Stimulated activated CD8-positive, alpha-beta memory T cell treated with anti-CD3 and anti-CD28 coated beads, Interleukin-15, amount 100 ng/mL, for 4 hours (primary cell): ENCODE measurements around the gene GRK5.
"Not testable (repeated sequence)": the region's sequence is repeated elsewhere in the genome, so short reads cannot be mapped to it uniquely, and the experiment has no call there.

Source experiments
- DNase-seq, 2 donors: peaks; one replicate each; pipeline ENCODE4 v3.0.0-alpha.2; 2020; ENCODE audit warnings: low read depth in 2 of 2

GRK5 gene

DNA sequence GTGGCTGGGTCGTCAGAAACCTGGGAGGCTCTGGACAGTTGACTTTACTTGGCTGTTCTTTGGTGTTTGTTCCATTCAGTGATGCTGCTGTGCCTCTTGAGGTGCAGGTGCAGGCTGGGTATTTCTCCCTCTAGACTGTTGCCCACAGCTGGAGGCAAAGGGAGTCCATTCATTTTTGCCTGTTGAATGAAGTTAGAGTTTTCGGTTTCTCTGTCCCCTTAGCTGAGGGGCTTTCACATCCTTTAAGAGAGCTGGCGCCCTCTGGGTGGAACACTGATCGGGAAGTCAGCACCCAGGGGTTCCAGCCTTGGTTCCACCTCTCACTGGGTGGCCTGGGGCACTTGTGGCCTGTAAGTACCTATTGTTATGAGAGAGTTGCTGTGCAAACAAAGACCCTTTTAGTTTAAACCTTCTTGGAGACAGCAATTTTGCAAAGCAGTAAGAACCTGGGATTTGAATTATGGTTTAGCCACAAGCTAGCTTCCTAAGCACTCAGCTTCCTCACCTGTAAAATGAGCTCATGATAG is 67.2 kb downstream of the GRK5 start:
- no peak for DNase-seq

DNA sequence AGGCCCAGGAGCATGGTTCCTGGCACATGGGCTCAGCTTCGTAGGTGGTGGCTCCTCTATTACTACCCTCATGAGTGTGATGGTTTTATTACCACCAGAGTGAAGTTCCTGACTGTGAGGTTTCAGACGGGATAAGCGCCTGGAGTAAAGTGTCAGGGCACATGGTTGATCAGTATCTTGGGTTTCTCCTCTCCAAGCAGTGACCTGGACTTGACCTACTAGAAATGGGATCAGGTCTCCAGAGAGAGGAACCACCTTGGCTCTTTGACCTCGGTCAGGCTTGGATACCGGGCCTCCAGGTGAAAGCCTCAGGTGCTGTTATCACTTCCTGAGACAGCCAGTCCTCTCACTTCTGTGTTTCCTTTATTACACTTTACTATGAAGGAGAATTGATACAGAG is 67.7 kb downstream of the GRK5 start:
- DNase-seq: no peak

DNA sequence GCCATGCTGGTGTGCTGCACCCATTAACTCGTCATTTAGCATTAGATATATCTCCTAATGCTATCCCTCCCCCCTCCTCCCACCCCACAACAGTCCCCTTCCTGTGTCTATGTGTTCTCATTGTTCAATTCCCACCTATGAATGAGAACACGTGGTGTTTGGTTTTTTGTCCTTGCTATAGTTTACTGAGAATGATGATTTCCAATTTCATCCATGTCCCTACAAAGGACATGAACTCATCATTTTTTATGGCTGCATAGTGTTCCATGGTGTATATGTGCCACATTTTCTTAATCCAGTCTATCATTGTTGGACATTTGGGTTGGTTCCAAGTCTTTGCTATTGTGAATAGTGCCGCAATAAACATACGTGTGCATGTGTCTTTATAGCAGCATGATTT is 68.8 kb downstream of the GRK5 start:
- not testable (repeated sequence) for DNase-seq

DNA sequence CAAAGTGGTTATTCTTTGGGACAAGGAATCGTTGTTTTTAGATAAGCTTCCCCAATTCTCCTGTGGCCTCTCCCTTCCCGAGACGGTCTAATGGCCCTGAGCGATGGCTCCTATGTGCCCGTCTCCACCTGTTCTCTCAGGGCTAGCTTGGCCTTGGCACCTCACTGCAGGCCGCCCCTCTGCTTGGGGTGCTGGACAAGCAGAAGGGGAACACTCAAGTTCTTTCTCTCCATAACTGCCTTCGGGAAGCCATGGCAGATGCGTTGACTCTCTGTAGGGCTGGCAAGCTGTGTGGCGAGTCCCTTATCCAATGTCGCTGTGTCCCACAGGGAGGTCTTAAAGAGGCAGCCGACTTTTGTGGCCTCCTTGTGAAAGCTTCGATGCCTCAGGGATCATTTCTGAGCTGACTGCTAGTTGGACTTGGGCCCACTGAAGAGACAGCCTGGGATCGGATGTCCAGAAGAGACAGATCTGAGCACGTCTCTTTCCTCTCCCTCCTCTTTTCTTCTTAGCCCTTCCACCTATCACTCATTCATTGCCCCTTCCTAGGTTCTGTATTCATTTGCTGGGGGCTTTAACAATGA is 70.8 kb downstream of the GRK5 start:
- DNase-seq: no peak

DNA sequence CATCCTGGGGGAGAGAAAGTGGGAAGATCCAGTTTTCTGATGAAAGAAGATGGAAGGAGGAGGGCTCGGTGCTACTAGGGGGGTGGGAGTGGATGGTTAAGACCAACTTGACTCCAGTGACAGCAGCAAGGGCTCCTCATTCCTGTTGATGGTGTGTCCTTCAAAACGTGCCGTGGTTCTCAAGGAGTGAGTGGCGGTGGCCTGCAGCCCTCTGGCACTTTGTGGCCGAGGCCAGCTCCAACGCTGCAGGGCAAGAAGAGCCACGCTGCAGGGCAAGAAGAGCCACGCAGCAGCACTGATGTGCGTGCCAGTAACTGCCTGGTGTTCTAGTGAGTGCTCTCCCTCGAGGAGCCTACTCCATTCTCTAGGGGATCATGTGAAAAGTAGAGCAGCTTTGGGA is 72.1 kb downstream of the GRK5 start:
- DNase-seq: no peak

DNA sequence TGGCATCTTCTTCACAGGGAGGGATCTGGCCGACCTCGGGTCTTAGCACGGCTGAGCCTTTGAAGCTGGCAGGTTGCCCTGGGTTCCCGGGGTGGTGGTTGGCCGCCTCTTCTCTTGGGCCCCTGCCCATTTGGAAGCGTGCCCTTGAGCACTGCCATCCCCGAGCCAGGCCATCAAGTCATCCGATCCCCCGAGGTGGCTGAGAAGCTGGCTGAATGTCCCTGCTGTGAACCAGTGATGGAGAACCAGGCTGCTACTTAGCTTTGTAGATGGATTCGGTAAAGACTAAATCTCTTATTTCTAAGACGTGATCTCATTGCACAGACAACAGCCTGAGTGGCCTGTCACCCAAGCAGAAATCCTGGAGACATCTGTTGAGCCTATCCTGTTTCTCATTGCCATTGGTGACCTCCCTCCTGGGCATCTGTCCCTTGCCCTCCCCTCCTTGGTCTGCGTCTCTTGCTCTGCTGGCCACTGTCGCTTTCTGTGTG is 74.3 kb downstream of the GRK5 start:
- DNase-seq: no peak

DNA sequence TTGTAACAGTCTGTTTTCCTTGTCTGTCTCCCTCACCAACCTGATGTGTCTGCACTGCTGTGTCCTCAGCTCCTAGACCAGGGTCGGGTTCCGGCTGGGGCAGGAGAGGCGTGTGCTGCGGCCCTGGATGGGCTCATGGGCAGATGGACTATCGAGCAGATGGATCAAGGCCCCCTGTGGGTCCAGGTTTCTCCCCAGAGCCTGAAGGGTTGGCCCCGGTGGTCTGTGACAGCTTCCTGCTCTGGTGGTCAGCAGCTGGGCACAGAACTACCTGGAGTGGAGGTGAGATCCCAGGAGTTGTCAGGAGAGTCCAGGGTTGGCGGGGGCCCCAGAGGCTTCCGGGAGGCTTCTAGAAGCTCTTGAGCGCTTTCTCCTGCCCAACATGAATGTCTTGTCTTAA is 75.1 kb downstream of the GRK5 start:
- DNase-seq: no peak

DNA sequence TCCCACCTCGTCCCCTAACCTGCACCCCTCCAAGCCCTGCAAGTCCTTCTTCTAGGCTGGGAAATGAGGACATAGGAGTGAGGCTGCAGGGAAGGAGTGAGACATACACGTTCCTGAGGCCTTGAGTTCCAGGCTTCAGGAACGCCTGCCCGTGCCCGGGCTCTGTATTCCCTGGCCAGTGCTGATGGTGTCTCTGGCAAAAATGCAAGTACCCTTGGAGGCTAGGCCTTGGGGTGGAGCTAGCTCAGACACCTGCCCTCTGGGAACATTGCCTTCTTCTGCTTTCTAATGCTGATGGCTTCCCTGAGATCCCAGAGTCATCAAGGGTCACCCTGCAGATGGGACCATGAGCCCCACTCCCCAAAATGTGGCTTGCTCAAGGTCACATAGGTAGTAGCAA is 76.0 kb downstream of the GRK5 start:
- DNase-seq: no peak

DNA sequence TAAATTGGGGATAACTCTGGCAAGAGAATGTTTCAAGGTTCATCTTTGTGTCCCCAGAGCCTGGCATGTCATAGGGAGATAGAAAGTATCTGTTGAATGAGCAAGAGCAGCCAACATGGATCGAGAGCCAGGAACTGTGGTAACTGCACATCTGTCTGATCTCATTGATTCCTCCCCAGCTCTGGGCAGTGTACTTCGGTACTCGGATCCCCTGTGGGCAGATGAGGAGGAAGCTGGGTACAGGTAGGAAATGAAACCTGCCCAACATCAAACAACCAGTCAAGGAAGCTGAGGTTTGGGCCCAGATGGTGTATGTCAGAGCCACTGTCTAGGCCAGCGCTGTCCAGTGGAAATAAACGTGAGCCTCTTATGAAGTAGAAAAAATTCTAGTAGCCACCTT is 76.4 kb downstream of the GRK5 start:
- DNase-seq: no peak

DNA sequence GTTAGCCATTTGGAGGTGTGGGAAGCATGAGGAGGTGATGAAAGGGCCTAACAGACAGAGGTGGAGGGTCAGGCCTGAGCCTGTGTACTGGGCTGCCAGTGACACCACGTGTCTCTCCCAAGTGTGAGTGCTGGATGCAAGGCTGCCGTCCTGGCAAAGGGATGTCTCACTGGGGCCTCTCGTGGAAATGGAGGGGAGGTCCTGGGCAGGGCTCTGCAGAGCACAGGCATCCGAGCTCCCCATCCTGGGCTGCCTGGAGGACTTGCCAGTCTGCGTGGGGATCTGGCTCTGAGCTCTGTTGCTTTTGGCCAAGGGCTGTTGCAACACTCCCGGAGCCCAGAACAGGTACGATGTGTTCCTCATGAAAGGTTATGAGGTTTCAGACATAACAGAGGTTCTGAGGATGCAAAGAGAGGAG is 77.3 kb downstream of the GRK5 start:
- no peak for DNase-seq

DNA sequence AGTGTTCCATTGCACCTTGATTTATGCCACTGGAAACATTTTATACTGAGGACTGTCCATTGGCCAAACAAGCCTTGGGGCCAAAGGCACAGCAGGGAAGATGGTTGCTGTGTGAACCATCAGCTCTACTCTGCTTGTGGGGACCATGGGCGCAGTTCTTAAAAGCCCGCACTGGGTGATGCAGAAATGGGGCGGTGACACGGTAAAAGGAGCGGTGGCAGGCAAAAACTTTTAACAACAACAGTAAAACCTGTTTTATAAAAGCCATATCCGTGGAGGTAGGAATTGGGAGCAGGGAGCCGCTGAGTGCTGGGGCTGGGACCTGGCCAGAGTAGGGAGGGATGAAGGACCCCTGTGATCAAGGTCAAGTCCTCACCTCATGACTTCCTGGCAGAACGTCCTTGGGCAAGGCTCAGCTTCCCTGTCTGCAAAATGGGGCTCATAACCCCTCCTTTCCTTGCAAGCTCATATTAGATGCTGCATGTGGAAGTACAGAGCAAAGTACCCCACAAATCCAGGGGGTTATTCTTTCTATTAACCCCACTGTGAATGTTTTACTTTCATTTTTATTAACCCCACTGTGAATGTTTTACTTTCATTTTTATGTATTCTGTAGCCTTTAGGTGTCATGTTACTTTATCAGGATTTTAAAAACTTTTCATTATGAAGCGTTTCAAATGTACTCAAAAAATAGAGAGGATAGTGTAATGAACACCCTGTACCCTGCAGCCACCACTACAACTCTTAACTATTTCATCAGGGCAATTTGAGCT is 78.3 kb downstream of the GRK5 start:
- DNase-seq: no peak

DNA sequence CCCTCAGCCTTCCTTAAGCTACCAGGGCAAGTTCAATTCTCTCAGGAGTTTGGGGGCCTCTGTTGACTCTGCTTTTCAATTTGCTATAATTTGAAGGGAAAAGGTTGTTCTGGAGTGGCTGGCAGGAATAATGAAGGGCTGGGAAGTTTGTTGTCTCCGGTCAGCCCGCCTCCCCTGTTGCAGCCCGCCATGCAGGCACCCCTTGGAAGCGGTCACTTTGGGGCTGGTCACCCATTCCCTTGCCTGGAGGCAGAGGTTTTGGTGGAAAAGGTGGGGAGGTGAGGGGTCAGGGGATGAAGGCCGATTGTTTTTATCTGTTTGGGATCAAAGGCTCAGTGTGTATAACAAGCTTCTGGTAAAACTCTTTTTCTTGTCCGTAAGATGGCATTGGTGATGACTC is 79.1 kb downstream of the GRK5 start:
- no peak for DNase-seq

DNA sequence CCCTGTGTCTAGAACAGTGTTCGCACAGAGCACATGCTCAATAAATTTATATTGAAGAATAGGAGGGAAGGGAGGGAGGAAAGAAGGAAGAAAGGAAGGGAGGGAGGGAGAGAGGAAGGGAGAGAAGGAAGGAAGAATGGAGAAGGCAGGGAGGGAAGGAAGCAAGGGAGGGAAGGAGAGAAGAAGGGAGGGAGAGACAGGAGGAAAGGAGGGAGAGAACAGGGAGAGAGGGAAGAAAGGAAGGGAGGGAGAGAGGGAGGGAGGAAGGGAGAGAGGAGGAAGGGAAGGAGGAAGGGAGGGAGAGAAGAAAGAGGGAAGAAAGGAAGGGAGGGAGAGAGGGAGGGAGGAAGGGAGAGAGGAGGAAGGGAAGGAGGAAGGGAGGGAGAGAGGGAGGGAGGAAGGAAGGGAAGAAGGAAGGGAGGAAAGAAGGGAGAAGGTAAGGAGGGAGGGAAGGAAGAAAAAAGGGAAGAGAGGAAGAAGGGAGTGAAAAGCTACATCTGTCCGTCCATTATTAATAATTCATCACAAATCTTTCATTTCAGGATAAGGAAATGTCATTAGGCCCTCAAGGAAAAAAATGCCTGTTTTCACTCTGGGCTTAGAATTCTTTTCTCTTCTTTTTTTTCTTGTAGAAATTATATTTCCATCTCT is 79.7 kb downstream of the GRK5 start:
- DNase-seq: no peak

DNA sequence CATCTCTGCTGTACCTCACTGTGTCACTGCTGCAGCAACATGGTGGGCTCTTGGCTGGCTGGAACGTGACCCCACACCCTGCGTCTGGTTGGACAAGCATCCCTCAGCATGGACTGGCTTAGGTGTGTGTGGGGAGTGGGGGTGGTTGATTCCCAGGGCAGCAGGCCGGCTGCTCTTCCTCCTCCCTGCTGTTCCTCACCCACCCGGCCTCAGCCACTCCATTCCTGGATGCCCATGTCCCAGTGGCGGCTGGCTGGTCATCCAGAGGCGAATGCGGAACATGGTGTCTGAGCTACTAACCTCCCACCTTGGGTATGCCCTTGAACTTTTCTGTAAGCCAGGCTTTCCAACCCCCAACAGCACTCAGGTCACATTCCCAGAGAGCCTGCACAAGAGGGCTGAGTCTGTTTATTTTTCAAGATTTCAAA is 81.2 kb downstream of the GRK5 start:
- DNase-seq: no peak

DNA sequence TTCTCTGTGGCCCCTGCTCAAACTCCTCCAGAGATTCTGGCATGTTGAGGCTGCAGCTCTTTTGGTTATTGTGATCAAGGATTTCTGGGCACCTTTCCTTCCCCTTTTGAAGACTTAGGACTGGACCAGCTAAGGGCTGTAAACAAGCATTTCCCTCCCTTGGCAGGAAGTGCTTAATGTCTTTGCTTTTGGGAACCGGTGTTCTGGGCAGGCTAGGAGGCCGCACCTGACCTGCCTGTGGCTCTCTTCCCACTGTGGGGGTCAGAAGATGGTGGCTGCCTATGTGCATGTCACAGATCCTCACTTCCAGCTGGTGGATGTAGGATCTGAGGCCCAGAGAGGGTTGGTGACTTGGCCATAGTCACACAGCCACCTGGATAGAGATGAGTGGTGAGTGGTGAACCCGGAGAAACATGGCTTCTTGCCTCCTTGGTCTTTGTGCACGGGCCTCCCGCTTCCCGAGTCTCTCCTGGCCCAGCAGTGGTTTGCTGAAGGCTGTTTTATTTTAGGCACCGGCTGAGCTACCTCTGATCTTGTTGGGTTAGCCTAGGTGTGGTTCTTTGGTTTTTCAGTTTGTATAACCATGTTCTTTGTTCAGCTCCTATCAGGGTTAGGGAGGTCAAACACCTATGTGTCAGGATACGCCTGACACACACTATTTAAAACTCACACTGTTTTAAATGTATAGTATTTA is 82.0 kb downstream of the GRK5 start:
- no peak for DNase-seq

DNA sequence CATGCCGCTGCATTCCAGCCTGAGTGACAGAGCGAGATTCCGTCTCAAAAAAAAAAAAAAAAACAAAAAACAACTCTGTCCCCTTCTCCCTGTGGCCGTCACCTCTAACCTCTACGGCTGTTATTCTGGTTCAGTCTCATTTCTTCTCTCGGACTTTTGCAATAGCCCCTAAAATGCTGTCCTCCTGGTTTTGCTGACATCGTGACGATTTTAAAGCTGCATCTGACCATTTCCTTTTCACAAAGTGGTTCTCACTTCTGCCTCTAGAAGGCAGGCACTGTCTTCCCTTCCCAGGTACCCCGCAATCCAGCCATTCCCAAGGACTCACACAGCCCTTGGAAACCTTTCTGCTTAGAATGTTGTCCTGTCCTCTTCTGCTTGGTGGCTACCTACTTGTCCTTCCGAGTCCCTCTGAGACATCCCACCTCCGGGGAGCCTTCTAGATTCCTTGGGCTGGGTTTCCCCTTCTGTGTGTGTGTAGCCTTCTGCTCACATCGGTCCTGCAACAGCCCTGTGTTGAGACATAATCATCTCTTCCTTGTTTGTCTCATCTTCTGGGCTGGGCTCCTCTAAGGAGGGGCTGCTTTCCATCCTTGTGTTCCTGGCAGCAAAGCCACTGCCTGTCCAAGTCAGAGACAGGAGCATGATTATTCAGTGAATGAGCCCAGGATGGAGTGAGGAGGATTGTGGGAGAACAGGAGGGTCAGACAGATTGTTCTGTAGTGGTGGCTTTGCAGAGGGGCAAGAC is 83.1 kb downstream of the GRK5 start:
- DNase-seq: no peak

DNA sequence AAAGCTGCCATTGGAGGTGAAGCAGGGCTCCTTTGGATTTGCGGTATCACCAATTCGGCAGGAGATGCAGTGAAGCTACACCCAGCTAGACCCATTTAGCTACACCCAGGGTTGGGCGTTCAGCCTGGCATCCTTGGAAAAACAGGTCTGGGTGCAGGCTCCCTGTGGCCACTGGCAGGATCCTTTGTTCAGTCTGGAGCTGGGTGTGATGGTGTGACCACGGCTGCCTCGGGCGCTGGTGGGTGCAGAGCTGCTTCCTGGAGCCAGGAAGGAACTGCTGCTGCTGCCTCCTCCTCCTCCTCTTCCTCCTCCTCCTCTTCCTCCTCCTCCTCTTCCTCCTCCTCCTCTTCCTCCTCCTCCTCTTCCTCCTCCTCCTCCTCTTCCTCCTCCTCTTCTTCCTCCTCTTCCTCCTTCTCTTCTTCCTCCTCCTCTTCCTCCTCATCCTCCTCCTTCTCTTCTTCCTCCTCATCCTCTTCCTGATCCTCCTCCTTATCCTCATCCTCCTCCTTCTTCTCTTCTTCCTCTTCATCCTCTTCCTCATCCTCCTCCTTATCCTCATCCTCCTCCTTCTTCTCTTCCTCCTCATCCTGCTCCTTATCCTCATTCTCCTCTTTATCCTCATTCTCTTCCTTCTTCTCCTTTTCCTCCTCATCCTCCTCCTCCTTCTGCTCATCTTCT is 84.0 kb downstream of the GRK5 start:
- no peak for DNase-seq

DNA sequence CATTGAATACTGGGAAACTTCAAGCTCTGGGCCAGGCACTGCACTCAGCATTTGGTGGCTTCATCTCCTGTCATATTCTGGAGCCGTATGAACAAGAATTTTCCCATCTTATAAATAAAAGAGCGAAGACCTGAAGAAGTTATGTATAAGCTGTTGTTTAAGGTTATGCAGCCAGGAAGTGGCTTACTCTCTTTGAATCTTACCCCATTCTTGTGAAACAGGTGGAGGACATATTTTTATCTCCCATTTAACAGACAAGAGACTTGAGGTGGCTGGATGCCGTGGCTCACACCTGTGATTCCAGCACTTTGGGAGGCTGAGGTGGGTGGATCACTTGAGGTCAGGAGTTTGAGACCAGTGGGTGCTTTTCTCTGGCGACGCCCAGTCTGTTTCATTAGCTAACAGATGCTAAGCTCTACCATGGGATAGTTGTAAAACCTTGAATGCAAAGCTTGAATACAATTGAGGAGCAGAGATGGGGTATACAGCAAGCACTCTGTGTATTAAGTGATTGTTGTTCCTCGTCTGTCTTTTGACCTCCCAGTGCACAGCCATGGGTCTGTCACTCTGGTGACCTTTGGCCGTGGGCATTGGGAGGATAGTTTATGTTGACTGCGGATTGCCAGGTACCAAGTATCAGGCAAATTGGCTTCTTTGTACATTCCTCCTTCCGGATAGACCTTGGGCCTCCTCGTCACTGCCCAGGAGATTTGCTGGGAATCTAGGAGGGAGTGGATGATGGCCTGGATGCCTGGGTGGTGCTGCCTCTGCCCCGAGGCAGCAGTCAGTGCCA is 85.8 kb downstream of the GRK5 start:
- no peak for DNase-seq

DNA sequence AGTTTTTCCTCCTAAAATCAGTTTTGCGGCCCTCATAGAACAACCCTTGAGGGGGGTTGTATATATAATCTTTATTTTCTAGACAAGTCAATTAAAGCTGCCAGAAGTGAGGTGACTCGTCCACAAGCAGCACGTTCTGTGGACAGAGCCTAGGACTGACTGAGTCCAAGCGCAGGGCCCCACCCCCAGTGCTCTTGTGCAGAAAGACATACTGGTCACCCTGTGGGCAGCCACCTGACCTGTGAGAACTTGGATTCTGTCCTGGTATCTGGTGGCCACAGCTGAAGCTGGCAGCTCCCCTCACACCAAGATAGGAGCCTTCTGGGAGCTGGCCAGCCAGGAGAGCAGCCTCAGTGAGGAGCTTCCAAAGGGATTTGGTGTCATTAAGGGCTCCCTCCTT is 89.3 kb downstream of the GRK5 start:
- no peak for DNase-seq
